ENCODE data around the gene DPH2.

Gene DPH2

DNA sequence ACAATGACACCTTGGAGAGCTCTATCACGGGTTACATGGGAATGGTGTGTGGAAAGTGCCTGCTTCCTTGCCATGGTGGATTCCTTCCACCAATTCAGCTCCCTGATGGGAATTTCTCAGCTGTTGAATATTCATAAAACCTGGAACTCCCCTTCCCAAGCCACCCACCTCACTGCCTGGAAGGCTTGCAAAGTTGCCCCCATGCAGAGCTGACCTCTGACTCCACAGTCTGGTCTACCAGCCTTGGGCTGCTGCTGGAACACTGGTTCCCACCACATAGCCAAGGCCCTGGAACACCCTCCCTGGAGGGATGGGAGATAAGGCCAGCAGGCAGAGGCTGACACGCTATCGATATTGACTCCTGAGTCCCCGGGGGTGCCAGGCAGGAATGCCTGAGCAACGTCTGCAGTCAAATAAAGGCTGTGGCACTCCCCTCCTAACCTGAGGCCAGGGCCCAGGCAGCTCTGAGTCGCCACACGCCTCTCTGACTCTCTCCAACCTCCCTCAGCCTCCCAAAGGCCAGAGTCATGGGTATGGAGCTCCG, 30.4 kb downstream of the DPH2 start:
- DNase-seq (ENCODE audit: low spot score): no peak

DNA sequence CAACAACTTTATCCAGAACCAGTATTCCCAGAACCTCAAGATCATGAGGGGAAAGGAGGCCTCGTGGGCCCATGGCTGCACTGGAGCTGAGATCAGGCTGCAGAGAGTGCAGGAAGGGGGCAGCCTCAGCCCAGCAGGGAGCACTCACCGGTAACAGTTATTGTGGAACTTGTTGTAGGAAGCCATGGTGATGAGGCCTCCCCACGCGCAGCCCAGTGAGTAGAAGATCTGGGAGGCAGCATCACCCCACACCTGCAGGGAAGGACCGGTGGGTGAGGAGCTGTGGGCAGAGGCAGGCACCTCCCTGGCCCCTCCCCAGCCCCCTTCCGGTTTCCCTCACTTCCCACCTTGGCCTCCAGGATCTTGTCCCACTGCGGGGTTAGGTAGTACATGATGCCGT, 32.4 kb downstream of the DPH2 start:
- no peak for DNase-seq (ENCODE audit: low spot score)

- no peak for DNase-seq (ENCODE audit: low spot score)
These were observed 32.9 kb downstream of the DPH2 start for GRCh38 chr1:44002606-44003157.

GRCh38 chr1:44008259-44008658, 38.4 kb downstream of the DPH2 start:
- no peak for DNase-seq (ENCODE audit: low spot score)

GRCh38 chr1:44010935-44011471, 41.2 kb downstream of the DPH2 start:
- no peak for DNase-seq (ENCODE audit: low spot score)

GRCh38 chr1:44012404-44012803, 42.6 kb downstream of the DPH2 start:
- DNase-seq (ENCODE audit: low spot score): peak; percentile 58

DNA sequence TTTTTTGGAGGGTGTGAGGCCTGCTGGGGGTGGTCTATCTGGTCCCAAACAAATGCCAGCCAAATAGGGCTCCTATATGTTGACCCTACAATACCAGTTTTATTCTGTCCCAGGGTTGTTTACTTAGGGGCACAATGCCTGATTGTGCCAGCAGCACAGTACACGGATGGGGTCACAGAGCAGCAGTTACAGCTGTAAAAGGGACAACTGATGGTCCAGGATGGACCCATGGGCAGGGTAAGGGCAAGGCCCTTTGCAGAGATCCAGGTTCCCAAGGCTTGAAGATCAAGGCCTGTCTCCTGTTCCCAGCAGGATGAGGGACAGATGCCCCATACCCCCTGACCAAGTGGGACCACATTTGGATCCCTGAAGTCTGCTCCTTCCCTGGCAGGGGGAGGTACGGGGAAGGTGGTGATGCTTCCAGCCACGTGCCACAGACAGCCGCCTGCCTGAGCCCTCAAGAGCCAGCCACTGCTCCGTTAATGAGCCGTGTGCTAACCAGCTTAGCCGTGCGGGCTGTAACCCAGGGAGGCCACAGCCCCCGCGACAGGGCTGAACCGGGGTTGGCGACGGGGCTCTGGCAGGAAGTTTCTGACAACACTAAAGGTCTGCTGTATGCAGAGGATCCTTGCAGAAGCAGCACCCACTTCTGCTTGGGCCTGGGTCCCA, 43.3 kb downstream of the DPH2 start:
- no peak for DNase-seq (ENCODE audit: low spot score)

GRCh38 chr1:44013949-44014348, 44.1 kb downstream of the DPH2 start:
- DNase-seq (ENCODE audit: low spot score): no peak

DNA sequence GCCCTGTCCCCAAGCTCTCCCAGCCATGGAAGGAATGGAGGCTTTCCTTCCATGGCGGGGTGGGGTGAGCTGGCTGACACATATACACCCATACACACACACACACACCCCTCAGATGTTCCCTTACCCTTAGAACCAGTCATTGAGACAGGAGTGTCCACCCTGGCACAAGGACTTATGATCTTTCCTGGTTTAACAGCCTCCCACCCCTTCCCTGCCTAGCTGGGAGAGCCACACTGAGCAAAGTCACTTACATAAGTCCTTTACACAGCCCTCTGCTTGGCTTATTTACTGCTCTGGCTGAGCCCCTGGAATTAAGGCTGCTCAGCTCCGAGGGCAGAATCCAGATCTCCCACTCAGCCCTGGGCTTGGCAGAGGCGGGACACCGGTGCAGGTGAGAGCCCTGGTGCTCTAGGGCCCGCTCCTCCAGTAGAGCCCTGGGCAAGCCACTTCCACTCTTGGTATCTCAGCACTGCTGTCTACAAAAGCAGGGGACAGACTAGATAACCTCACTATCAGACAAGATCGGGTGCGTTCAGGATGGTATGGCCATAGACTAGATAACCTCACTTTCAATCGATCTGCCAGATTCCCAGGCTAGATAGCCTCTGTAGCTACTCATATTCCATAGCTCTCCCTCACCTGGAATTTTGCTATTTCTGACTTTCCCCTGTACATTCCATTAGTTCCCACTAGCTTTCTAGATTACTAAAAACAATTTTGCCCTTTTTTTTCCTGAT, 44.7 kb downstream of the DPH2 start:
- DNase-seq (ENCODE audit: low spot score): no peak

GRCh38 chr1:44015206-44015605, 45.4 kb downstream of the DPH2 start:
- DNase-seq (ENCODE audit: low spot score): no peak

GRCh38 chr1:44016041-44016889, 46.5 kb downstream of the DPH2 start:
- DNase-seq (ENCODE audit: low spot score): no peak

DNA sequence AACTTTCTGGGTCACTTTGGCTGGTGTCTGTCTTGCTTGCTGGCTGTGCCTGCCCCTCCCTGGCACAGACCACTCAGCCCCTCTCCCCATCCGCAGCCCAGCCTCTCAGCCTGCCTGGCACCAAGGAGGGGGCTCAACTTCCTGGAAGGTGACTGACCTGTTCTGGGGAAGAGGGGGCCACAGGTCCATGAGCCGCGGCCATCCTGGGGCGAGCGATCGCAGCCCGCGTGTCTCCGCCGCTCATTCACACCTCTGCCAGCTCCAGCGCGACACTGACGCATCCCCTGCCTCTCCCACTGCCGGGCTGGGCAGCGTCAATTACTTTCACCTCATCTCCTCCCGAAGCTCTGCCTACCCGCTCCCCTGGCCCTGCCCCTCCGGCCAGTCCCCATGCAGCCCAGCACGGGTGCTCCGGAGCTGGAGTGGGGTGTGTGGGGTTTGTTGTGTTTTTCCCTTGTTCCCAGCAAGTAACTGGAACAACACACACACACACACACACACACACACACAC, 47.1 kb downstream of the DPH2 start:
- DNase-seq (ENCODE audit: low spot score): no peak

DNA sequence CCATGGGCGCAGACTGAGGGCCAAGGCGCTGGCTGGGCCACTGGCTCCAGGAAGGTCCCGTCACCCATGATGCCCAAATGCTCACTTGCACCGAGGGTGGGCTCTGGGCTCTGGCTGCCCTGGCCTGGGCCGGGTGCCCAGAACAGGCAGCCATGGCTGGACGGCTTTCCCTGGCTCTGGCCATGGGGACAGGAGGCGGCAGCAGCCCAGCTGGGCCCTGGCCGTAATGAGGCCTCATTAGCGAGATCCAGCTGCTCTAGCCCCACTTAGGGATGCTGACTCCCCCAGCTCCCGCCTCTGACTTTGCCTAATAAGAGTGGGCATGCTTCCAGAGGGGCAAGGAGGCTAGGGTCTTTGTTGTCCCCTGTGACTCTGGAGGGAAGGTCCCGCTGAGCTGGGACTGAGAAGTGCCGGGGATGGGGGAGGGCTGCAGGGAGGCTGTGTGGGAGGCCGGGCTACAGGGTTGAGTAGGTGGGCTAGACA, 49.7 kb downstream of the DPH2 start:
- DNase-seq (ENCODE audit: low spot score): no peak

DNA sequence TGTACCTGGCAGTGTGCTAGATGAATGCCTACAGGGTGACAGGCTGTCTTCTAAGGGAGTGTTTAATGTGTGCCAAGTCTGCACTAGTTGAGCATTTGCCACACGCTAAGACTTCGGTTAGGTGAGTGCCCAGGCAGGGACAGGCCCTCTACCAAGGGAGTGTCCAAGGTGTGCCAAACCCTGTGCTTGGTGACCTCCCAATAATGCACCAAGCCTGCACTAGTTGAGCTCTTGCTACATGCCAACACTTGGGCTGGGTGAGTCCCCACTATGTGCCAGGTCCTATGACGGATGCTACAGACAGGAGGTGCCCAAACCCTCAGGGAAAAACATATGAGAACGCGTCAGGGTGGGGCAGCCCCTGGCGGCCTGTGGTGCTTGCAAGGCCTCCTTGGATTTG, 50.7 kb downstream of the DPH2 start:
- DNase-seq (ENCODE audit: low spot score): no peak

DNA sequence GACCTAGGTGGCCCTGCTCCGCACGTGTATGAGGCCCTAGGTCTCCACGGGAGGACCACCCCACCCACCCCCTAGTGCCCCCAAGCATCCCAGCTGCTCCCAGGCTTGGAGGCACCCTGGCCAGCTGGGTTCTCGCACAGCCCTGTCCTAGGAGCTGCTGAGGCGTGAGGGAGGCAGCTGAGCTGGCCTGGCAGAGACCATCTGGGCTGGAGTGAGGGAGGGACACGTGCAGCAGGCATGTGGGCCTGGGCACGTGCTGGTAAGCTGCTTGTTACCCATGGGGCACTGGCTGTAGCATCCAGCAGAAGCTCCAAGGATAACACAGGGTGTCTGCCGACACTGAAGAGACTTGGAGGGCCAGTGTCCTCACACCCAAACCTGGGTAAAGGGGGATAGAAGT, 51.3 kb downstream of the DPH2 start:
- DNase-seq (ENCODE audit: low spot score): no peak

DNA sequence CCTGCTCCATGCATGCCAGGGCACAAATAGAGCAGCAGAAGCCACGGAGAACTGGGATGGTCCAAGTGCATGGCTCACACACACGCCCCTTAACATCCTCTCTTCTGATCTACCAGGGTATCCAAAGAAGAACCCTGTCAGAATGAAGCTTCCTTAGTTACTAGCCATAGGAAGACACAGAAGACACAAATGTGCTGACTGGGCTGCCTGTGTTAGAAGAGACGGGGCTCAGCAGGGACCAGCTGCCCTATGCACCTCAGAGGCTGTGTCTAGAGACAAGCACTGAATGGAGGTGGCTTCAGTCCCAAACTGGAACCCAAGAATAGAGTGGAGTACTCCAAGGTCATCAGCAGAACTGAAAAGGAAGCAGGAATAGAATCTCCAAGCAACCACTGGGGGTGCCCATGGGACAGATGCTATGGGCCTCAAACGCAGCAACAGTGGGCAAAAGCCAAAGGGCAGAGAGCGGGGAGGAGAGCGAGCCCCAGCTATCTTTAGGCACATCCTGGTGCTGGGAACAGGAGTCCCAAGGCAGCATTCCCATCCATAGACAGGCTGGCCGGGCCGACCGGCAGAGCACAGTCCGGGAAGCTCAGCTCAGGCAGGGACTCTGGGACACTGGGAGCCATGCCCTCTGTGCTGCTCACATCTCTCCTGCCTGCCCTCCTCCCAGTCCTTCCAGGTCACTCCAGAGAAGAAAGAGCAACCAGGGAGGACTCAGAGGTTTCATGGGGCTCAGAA, 51.9 kb downstream of the DPH2 start:
- no peak for DNase-seq (ENCODE audit: low spot score)
